Sigmoid colon (tissue), 7 donors: ENCODE data around the gene RBM26. TPM values are rescaled to one million over a fixed set of nuclear protein-coding genes. Genes with fewer than 3 reads are reported as not detected.

ENCODE experiments used
- DNase-seq: peaks from one replicate; pipeline ENCODE4 v3.0.0-alpha.2; 2019
- H3K27ac ChIP-seq, 4 donors: fragments of 200-600 bp; sonication (generic); one replicate each; pipeline ENCODE4 v1.5.1; 2016 to 2019; ENCODE audit warnings: mild to moderate bottlenecking in 1 of 4
- H3K27me3 ChIP-seq, 3 donors: fragments of 200-600 bp; sonication (generic); one replicate each; pipeline ENCODE4 v1.5.1; 2019; ENCODE audit warnings: mild to moderate bottlenecking in 1 of 3
- H3K36me3 ChIP-seq, 4 donors: fragments of 200-600 bp; sonication (generic); one replicate each; pipeline ENCODE4 v1.5.1; 2016 to 2019
- H3K4me1 ChIP-seq, 4 donors: fragments of 200-600 bp; sonication (generic); one replicate each; pipeline ENCODE4 v1.5.1; 2017 to 2019
- H3K4me3 ChIP-seq, 4 donors: fragments of 200-600 bp; sonication (generic); one replicate each; pipeline ENCODE4 v1.5.1; 2017 to 2019; ENCODE audit warnings: mild to moderate bottlenecking in 2 of 4, moderate library complexity in 1 of 4
- H3K9me3 ChIP-seq, 4 donors: fragments of 200-600 bp in 3 of 4; sonication (generic) in 3 of 4; one replicate each; pipeline versions ENCODE4 v1.5.1 to v1.6.1; 2013 to 2019
- CTCF ChIP-seq, 4 experiments: fragments of 450-650 bp in 3 of 4; fragments of 200-600 bp in 1 of 4; IDR thresholded peaks; one replicate each; pipeline ENCODE4 v1.5.1; 2016 to 2019; ENCODE audit warnings: antibody characterized with exemption in 4 of 4, mild to moderate bottlenecking in 3 of 4, moderate library complexity in 2 of 4
- EP300 ChIP-seq, 4 donors: sonication (generic); formaldehyde crosslinking; IDR thresholded peaks; one replicate each; pipeline ENCODE4 v1.6.1; 2017; ENCODE audit warnings: antibody characterized with exemption in 4 of 4
- POLR2A ChIP-seq, 2 donors: fragments of 450-650 bp; IDR thresholded peaks; one replicate each; pipeline ENCODE4 v1.6.1; 2016; ENCODE audit warnings: antibody characterized with exemption in 2 of 2, mild to moderate bottlenecking in 2 of 2, moderate library complexity in 2 of 2
- POLR2AphosphoS5 ChIP-seq, 4 donors: sonication (generic); formaldehyde crosslinking; IDR thresholded peaks; one replicate each; pipeline ENCODE4 v1.6.1; 2017; ENCODE audit warnings: antibody characterized with exemption in 4 of 4
- WGBS, 2 donors: extraction: QIAGEN DNeasy Blood & Tissue Kit; methylation state at CpG; one replicate each; pipeline ENCODE4 v1.1.7; 2013; 5-methylcytosine and 5-hydroxymethylcytosine counted together
- intact Hi-C: fragments of 100-400 bp; cut with DNase I; formaldehyde crosslinking; loops from one replicate; pipeline ENCODE4 v1.15.1; 2023
- polyA plus RNA-seq, 3 donors: library from polyadenylated mRNA; stranded (reverse); fragments of 200-250 nt; gene quantifications; one replicate each; pipeline ENCODE4 v1.2.3, GENCODE V29; 2013
- total RNA-seq, 4 donors: library from RNA; depleted of rRNA; stranded (reverse); fragments of >200 nt; gene quantifications; one replicate each; pipeline ENCODE4 v1.1.0, GENCODE V29; 2016
- donor health status: healthy with polysubstance abuse.
- donor health status: Bipolar disorder and iron deficiency.
- donor health status: healthy.

The RBM26 gene
- total and polyA plus RNA-seq, 7 donors, result 4.8 to 47.4 (median 29.6) TPM

DNA sequence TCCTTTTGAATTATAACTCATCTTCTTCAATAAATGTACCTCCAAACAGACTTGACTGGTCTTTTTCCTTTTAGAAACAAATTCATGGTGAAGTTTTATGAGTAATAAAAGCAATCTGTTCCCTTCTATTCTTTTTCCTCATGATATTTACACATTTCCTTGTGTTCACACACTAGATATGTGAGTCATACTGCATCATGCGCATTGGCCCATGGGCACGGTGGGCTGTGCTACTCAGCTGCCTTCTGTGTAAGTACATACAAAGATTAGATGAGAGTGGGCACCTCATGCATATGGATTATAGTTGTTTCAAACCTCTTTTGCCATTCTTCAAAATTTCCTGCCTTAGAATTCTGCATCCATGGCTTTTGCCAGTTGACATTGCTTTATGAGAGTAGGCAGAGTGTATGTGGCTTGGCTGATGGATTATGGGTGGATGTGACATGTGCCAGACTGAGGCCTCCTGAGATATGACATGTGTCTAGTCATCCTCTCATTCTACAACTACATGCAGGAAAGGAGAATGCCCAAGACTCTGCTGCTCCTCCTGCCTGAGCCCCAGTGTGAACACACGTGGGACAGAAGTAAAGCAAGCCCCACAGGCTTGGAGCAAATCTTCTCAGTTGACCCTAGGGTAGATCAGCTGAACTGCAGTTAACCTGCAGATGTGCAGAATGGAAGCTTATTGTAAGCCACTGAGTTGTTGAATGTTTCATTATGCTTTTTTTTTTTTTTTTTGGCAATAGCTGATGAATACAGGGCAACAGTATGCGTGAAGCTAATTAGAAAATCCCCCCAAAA is 109.9 kb downstream of the RBM26 start:
- 59 to 82% methylated on average over 4 of the region's 4 CpGs for WGBS, 2 donors
- no peaks in the 10 kb centered on the region for H3K36me3 ChIP-seq
- DNase-seq, result no peak
- H3K27ac ChIP-seq, result no peak overlapping the region
- no peak for TF ChIP-seq EP300 (IDR thresholded peaks at IDR 0.05)
- no peak for TF ChIP-seq POLR2AphosphoS5 (IDR thresholded peaks at IDR 0.05)
- no peak for TF ChIP-seq CTCF (IDR thresholded peaks at IDR 0.05)
- TF ChIP-seq POLR2A (IDR thresholded peaks at IDR 0.05), result no peak
- intact Hi-C loops, result no loop called here
- no peaks in the 10 kb centered on the region for H3K9me3 ChIP-seq
- H3K4me3 ChIP-seq, result no peak overlapping the region
- no peaks in the 10 kb centered on the region for H3K27me3 ChIP-seq
- H3K4me1 ChIP-seq, result no peaks in the 10 kb centered on the region

DNA sequence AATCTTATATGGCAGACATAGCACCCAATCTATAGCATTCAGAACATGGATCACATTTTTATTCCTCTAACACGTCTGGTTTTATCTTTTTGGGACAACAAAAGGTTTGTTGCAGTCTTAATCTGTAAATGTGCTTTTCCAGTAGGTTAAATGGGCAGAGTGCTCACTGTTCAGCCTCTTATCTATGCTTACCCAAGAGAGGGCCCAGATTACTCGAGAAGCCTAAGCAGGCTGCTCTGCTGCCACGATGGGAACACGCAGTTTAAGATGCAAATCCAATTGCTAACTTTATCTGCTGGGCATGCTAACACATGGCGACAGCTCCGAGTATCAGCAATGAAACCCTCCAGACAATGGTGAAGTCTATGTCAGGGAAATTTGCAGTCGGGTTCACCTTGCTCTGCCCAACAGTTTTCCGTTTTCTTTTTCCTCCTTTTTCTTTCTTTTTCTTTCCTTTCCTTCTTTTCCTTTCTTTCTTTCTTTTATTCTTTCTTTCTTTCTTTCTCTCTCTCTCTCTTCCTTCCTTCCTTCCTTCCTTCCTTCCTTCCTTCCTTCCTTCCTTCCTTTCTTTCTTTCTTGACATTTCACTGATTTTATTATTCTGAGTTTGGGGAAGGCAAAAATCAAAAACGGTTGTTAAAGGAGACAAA is 115.3 kb downstream of the RBM26 start:
- no peak for TF ChIP-seq POLR2AphosphoS5 (IDR thresholded peaks at IDR 0.05)
- WGBS, 2 donors, result 87 to 91% methylated on average over 9 of the region's 9 CpGs
- H3K9me3 ChIP-seq, result no peaks in the 10 kb centered on the region

GRCh38 chr13:79289571-79289970 is 116.5 kb downstream of the RBM26 start:
- H3K27ac ChIP-seq, result no peak overlapping the region
- no peak overlapping the region for H3K4me3 ChIP-seq
- no peaks in the 10 kb centered on the region for H3K9me3 ChIP-seq
- DNase-seq, result no peak
- no peaks in the 10 kb centered on the region for H3K36me3 ChIP-seq
- intact Hi-C loops, result no loop called here
- no peak for TF ChIP-seq EP300 (IDR thresholded peaks at IDR 0.05)
- no peak for TF ChIP-seq POLR2AphosphoS5 (IDR thresholded peaks at IDR 0.05)
- no peak for TF ChIP-seq CTCF (IDR thresholded peaks at IDR 0.05)
- no peak for TF ChIP-seq POLR2A (IDR thresholded peaks at IDR 0.05)
- no peaks in the 10 kb centered on the region for H3K27me3 ChIP-seq
- H3K4me1 ChIP-seq, result no peaks in the 10 kb centered on the region

More for the DNA sequence above, 115.3 kb downstream of the RBM26 start:
- Histone ChIP-seq H3K4me1 (no peaks in the 10 kb centered on the region), H3K27ac (no peak overlapping the region), H3K27me3 (no peaks in the 10 kb centered on the region), H3K36me3 (no peaks in the 10 kb centered on the region), H3K4me3 (no peak overlapping the region)
- no peak for DNase-seq
- intact Hi-C loops, result no loop called here

- intact Hi-C loops, result no loop called here
- H3K9me3 ChIP-seq, result no peaks in the 10 kb centered on the region
- no peaks in the 10 kb centered on the region for H3K27me3 ChIP-seq
- TF ChIP-seq POLR2A (IDR thresholded peaks at IDR 0.05) (no peak), CTCF (IDR thresholded peaks at IDR 0.05) (no peak), POLR2AphosphoS5 (IDR thresholded peaks at IDR 0.05) (no peak), EP300 (IDR thresholded peaks at IDR 0.05) (no peak)
- H3K4me1 ChIP-seq, result no peaks in the 10 kb centered on the region
- H3K36me3 ChIP-seq, result no peaks in the 10 kb centered on the region
- no peak for DNase-seq
- no peak overlapping the region for H3K27ac ChIP-seq
- H3K4me3 ChIP-seq, result no peak overlapping the region
- WGBS, 2 donors, result 81 to 89% methylated on average over 9 of the region's 9 CpGs
These were observed 117.9 kb downstream of the RBM26 start for GRCh38 chr13:79287939-79288795.

DNA sequence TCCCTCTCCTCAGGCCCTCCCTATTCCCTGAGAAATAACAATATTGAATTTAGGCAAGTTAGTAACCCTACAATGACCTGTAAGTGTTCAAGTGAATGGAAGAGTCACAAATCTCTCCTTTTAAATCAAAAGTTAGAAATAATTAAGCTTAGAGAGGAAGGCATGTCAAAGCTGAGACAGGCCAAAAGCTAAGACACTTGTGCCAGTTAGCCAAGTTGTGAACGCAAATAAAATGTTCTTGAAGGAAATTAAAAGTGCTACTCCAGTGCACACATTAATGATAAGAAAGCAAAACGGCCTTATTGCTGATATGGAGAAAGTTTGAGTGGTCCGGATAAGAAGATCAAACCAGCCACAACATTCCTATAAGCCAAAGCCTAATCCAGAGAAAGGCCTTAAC is 120.9 kb downstream of the RBM26 start:
- no peak overlapping the region for H3K4me3 ChIP-seq
- H3K9me3 ChIP-seq, result no peaks in the 10 kb centered on the region
- 90 to 93% methylated on average over 3 of the region's 3 CpGs for WGBS, 2 donors
- H3K27ac ChIP-seq, result no peak overlapping the region
- TF ChIP-seq EP300 (IDR thresholded peaks at IDR 0.05) (no peak), CTCF (IDR thresholded peaks at IDR 0.05) (no peak)
- DNase-seq, result no peak
- intact Hi-C loops, result no loop called here
- H3K4me1 ChIP-seq, result no peaks in the 10 kb centered on the region
- H3K36me3 ChIP-seq, result no peaks in the 10 kb centered on the region
- H3K27me3 ChIP-seq, result no peaks in the 10 kb centered on the region
